ENCODE results near the gene MFSD11.
"Not testable (repeated sequence)": the region's sequence is repeated elsewhere in the genome, so short reads cannot be mapped to it uniquely, and the experiment has no call there.

The MFSD11 gene

GRCh38 chr17:76737676-76738467, at the start of gene MFSD11:
TSS of gene MFSD11 (plus strand) at chr17:76738119. CDS start at chr17:76738353, 234 bp downstream.
- peak; percentile 85 to 87 for DNase-seq (ENCODE audit: low read depth in 2 of 2)

- no peak for DNase-seq (ENCODE audit: low read depth in 2 of 2)
These were observed 49.7 kb upstream of the MFSD11 start for GRCh38 chr17:76688165-76688622.

DNA sequence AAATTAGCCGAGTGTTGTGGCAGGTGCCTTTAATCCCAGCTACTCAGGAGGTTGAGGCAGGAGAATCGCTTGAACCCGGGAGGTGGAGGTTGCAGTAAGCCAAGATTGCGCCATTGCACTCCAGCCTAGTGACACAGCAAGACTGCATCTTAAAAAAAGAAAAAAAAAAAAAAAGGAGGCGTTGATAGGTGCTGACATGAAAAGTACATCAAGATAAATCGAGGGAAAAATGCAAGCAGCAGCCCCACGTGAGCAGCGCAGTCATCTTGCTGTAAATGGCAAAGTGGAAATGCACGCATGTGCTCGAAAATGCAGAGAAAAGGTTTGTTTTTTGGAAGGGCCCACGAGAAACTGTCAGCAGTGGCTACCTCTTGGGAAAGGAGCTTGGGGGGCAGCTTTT, 48.1 kb upstream of the MFSD11 start:
- no peak for DNase-seq (ENCODE audit: low read depth in 2 of 2)

GRCh38 chr17:76690596-76691280, 47.2 kb upstream of the MFSD11 start:
- DNase-seq (ENCODE audit: low read depth in 2 of 2) = no peak

DNA sequence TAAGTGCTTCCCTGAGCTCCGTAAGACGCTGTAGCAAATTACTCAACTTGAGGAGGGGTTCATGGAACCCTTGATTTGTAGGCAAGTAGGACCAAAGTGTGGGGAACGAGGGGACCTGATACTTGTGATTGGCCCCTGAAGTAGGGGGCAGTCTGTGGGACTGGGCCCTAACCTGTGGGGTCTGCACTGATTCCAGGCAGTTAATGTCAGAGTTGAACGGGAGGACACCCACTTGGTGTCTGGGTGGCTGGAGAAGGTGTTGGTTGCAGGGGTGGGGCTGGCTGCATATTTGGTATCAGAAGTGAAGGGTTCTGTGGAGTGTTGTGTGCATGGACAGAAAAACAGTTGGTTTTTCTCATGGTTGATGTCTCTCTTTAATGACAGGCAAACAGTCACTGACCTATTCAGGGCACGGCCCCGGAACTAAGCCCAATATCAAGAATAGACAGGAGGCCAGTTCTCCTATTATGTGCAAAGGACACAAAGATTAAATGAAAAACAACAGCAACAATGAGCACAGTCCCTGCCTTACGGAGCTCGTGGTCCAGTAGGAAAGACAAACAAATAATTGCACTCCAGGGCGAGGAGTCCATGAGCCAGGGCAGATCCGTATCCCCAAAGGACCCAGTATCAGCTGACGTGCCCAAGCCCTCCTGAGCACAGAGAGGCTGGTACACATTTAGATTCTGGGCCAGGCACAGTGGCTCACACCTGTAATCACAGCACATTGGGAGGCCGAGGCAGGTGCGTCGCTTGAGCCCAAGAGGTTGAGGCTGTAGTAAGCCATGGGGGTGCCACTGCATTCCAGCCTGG, 46.3 kb upstream of the MFSD11 start:
- DNase-seq (ENCODE audit: low read depth in 2 of 2) = no peak

DNA sequence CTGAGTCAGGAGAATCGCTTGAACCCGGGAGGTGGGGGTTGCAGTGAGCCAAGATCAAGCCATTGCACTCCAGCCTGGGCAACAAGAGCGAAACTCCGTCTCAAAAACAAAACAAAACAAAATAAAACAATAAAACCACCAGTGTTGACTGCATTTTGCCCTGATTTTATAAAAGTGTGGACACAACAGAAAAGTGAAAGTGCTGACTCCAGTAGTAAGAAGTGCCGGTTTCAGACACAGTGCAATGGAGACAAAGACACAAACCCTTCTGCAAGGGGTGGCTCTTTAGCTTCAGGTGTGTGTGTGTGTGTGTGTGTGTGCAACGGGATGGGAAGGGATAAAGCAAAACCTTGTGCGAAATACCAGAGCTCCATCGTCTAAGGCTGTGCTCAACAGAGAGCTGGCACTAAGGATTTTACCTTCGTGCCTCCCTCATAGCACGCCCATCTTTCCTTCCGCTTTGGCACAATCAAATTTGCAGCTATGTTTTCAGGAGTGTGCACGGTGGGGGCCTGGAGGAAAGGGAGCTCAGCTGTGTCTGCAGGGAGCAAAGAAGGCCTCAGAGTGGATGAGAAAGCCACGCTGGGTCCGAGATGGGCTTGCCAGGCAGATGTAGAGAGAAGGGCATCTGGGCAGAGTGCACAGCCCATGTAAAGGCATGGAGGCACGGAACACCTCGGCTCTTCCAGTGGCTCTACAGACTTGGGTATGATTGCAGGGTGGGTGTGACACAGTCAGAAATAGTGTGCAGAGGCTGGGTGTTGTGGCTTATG, 42.7 kb upstream of the MFSD11 start:
- DNase-seq (ENCODE audit: low read depth in 2 of 2) = no peak

- no peak for DNase-seq (ENCODE audit: low read depth in 2 of 2)
These were observed 40.9 kb upstream of the MFSD11 start for GRCh38 chr17:76696763-76697701.

- DNase-seq (ENCODE audit: low read depth in 2 of 2) = no peak
These were observed 40.0 kb upstream of the MFSD11 start for GRCh38 chr17:76697702-76698465.

DNA sequence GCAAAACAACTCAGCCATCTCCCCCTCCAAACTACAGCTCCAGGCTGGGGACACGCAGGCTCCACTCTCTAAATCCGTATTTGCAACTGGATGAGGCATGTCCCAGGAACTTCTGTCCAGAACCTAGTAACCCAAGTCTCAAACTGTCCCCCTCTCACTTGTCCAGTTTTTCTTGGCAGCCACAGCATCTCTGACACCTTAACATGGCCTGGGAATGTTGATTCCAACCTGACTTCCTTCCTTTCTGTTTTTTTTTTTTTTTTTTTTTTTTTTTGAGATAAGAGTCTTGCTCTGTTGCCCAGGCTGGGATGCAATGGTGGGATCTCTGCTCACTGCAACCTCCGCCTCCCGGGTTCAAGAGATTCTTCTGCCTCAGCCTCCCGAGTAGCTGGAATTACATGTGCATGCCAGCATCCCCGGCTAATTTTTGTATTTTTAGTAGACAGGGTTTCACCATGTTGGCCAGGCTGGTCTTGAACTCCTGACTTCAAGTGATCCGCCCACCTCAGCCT, 39.4 kb upstream of the MFSD11 start:
- DNase-seq (ENCODE audit: low read depth in 2 of 2) = not testable (repeated sequence)

- no peak for DNase-seq (ENCODE audit: low read depth in 2 of 2)
These were observed 37.7 kb upstream of the MFSD11 start for GRCh38 chr17:76700270-76700616.

DNA sequence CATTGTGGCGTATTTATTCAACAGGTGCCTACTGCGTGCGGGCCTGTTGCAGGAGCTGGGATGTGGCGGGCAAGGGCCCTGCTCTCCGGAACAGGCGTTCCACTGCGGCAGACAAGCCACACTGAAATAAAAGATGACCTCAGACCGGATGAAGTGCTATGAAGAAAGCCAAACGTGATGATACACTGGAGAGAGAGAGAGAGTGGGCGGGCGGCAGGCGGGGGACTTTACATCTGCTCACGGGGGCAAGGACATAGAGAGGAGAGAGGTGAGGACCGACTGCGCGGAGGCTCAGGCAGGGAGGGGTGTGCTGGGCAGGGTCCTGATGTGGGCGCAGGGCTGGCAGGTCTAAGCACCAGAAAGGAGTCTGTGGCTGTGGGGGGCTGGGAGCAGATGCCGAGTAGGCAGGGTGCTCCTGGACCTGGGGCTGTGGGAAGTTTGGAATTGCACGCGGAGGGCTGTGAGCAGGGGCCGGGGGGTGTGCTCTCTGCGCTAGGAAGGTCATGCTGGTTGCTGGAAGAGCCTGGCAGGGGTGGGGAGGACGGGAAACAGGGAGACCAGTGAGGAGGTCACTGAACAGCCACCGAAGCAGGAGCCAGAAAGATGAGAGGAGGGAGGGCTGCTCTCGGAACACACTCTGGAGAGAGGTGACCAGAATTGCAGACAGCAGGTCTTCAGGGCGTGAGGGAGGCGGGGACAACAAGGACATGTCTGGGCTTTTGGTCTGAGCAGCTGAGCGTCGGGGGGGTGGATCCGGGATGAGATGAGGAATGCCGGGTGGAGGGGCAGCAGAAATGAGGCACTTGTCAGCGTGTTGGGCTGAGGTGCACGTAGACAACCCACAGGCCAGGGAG, 37.1 kb upstream of the MFSD11 start:
- no peak for DNase-seq (ENCODE audit: low read depth in 2 of 2)

GRCh38 chr17:76701471-76701967, 36.4 kb upstream of the MFSD11 start:
- DNase-seq (ENCODE audit: low read depth in 2 of 2) = no peak

GRCh38 chr17:76702076-76702475, 35.8 kb upstream of the MFSD11 start:
- DNase-seq (ENCODE audit: low read depth in 2 of 2) = no peak

DNA sequence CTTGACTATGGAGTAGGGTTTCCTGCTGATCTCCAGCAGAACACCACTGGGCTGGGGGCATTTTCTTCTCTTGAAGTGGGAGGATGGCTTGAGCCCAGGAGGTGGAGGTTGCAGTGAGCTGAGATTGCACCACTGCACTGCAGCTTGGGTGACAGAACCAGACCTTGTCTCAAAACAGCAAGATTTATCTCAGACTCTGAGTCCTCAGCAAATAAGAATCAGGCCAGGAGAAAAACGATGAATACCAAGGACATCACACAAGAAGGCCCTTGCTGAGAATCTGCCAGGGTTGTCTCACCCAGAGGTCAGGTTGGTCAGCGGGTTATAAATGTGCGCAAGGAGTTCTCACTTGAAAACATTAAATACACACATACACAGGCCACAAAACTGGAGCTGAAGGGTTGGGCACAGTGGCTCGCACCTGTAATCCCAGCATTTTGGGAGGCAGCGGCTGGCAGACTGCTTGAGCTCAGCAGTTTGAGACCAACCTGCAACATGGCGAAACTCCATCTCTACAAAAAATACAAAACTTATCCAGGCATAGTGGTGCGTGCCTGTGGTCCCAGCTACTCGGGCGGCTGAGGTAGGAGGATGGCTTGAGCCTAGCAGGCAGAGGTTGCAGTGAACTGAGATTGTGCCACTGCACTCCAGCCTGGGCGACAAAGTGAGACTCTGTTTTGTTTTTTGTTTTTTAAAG, 34.8 kb upstream of the MFSD11 start:
- no peak for DNase-seq (ENCODE audit: low read depth in 2 of 2)

GRCh38 chr17:76704805-76705204, 33.1 kb upstream of the MFSD11 start:
- no peak for DNase-seq (ENCODE audit: low read depth in 2 of 2)

DNA sequence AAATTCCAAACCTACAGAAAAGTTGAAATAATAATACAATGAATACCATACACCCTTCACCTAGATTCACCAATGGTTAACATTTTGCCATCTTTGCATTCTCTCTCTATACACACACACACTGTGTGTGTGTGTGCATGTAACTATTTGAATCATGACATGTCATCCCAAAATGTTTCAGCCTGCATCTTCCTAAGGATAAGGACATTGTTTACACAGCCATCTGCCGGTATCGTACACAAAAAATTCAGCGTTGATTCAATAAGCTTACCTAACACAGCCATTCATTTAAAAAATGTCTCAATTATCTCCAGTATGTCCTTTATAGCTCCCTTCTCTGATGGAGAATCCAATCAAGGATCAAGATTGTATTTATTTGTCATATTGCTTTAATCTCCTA, 31.1 kb upstream of the MFSD11 start:
- no peak for DNase-seq (ENCODE audit: low read depth in 2 of 2)

DNA sequence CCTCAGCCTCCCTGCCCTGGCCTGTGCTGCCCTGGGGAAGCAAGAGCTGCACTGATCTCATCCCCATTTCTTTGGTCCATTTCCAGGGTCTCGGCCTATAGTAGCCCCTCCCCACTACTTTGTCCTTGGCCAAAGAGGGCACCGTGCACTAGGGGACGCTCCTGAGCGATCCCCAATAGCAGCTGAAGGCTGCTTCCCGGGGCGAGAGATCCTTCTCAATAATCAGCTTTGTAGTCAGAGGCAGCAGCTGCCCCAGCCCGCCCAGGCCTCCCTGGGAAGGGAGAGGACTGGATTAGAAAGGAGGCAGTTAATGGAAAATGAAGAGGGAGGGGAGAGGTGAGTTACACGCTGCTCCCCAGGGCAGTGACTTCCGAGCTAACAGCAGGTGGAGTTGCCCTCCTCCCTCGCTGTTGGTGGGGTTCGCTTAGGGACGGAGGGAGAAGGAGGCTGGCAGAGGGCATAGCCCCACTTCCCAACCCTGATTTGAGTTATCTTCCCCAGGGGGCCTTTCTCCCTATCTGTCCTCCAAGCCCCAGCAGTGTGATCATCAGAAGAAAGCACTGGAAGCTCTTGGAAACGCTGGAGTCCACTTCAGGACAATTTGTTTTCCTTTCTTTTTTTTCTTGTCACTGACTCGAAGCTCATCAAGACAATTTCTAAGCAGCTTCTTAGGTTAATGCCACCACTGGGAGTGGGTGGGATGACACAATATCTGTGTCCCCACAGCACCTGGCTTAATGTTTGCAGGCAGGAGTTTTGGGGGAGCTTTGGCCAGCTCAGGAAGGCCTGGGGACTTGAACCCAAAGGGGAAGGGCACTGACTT, 29.7 kb upstream of the MFSD11 start:
- DNase-seq (ENCODE audit: low read depth in 2 of 2) = no peak
